NCI-H774 (cell line): ENCODE results near the gene APP.
"Not testable (repeated sequence)": the region's sequence is repeated elsewhere in the genome, so short reads cannot be mapped to it uniquely, and the experiment has no call there.

Experiments
- DNase-seq: peaks from one replicate; lab custom pipeline; 2025; lab: John Stamatoyannopoulos, UW

The APP gene

DNA sequence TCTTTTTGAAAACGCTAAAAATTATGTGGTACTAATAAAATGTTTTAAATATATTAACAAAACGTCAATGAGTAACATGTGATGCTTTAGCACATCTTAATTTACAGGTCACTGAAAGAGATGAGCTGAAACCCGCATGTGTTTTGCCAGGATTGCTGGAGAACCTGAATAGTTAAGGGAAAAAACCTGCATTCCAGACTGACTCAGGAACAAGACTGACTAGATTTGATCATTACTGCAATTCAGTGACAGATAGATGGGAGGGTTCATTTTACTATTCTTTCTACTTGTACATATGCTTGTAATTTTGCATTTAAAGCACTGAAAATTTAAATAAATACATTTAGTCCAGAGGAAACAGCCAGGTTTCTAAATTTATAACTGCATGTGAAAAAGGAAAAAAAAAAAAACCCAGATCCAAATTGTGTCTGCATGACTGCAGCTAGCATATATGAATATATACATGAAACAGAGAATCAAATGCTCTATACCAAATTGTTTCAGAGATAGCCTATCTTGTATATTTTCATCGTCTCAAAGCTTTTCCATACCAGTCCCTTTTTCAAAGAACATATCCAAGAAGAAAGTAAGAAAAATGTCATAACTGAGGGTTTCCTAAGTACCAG is 71.7 kb downstream of the APP start:
- no peak for DNase-seq

DNA sequence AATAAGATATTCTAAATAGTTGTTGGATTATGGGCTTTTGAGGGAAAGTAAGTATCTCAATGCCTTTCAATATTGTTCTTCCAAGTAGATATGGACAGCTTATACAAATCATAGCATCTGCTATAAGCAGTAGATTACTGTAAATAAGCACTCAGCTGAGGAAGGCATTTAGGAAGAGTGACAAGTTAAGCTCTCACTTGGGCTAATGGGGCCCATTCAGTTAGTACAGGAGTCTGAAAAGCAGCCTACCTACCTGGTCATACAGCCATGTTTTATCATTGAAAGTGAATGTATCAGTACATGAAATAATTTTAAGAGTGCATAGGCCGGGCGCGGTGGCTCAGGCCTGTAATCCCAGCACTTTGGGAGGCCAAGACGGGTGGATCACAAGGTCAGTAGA is 73.1 kb downstream of the APP start:
- no peak for DNase-seq

DNA sequence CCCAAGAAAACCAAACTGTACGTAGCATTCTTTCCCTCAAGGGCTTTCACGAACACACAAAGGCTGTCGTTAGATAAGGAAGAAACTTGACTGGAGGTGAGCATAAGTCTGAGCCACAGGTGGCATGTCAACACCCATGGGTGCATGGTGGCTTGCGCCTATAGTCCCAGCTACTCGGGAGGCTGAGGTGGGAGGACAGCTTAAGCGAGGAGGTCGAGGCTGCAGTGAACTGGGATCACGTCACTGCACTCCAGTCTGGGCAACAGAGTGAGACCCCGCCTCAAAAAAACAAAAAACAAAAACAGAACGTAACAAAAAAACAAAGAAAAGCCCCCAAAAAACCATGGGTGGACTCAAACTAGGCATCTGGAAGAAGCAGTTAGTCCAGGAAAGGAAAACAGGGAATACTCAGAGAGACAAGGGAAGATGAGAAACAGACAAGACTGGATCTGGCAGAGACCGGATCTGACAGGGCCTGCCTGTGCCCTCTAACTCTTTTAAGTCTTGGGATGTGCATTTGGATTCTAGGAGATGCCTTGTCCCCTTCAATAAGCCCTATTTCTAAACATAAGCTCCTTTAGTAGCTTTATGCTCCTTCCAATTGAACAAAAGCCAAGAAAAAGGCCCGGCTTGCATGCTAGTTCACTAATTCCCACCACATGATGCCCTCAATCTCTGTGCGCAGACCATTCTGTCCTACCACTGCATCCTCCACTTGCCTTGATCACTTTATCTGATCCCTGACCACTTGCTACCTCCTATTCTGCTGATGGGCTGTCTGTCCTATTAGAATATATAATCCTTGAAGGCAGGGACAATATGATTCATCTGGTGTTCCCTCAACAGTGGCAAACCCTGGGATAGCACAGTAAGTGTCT is 73.8 kb downstream of the APP start:
- no peak for DNase-seq

DNA sequence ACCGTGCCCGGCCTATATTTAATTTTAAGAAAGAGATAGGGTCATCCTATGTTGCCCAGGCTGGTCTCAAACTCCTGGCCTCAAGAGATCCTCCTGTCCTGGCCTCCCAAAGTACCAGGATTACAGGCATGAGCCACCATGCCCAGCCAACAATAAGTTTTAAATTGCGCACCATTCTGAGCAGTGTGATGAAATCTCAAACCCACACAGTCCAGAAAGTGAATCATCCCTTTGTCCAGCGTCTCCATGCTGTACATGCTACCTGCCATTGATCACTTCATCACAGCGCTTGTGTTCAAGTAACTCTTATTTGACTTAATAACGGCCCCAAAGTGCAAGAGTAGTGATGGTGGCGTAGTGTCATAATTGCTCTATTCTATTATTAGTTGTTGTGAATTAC is 75.4 kb downstream of the APP start:
- DNase-seq: no peak

DNA sequence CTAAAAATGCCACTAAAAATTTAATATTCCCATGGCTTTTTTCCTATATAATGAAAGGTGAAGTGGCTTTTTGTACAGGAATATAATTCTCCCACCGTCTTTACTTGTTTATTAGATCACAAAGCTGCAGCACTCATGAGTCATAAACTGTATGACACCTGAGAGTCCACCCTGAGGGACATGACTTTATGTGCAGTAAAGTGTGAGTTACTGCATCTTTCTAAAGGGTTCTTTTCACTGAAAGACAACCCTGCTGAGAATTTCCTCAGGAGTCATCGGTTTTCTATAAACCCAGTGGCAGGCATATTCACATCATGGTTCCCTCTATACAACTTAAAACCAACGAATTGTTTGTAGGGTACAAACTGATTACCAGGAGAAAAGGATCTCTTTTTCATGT is 77.4 kb downstream of the APP start:
- no peak for DNase-seq

DNA sequence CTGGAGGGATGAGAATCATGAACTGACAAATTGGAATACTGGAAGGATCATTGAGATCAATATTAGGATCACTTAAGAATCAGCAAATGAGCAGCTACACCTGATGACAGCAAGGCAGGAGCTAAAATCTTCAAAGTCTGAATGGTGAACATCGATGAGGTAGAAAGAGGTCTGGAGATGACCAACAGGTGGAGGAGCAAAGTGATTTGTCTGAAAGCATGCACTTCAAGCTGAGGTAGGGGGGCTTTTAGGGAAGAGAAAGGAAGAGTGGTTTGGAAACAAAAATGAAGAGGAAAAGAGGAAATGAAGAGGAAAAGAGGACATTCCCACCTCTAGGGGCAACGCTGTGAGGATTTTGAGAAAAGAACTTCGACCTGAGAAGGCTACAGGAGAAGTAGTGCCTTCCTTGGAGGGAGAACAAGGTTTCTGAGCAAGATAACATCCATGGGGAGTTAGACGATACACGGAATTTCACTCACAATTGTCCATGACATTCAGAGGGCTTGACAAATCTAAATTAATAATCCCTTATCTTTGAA is 79.0 kb downstream of the APP start:
- no peak for DNase-seq

DNA sequence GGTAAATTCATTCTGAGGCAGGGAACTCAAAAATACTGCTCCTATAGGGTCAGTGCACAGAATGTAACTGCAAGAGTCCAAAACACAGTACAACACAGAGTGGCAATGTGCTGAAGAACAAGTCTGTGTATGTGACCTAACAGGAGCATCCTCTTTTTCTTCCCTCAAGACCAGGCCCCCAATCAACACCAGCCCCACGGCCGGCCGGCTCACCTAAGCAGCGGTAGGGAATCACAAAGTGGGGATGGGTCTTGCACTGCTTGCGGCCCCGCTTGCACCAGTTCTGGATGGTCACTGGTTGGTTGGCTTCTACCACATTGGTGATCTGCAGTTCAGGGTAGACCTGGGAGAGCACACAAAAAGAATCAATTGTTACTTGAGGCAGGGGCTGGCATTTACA is 80.8 kb downstream of the APP start:
- no peak for DNase-seq

DNA sequence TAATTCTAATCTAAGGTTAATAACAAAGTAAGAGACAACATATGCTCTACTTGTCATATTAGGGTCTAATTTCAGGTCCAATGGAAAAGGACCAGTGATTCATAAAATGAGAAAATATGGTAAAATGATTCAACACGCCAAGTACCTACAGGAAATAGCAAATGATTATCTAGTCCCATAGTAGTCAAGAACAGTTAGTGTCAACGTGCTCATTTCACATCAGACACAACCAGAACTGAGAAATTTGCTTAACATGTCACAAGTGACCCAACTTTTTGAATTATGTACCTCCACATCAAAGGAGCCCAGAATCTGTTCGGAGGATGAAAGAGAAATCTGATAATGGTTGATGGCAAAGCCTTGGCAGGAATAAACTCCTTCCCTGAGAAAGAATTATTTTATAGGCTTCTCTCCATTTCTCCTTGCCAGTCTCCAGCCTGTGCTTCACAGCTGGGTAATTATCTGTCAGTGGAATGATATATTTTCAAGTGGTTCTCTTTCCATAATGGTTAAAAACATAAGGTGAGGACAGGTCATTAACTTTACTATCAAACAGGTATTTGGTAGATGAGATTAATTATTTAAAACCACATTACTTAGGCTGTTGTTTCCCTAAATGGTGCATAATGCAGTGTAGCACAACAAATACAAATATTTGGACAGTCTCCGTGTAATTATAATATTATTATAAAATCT is 83.2 kb downstream of the APP start:
- DNase-seq: no peak

DNA sequence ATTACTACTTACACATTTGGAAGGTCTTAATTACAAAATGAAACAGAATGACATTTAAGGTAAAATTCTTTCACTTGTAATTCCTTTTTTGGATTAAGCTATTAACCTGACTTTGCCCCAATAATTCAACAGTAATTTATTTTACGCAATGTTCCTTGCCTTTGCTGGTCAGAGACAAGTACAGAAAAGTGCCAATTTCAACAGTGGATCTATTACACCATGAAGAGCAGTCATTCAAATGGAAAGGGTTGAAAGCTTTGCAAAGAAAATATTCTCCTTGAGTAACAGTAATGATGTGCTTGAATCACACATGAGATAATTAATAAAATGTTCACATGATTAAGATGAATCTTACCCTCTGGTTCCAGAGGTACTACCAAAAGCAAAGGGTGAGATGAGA is 84.7 kb downstream of the APP start:
- no peak for DNase-seq

DNA sequence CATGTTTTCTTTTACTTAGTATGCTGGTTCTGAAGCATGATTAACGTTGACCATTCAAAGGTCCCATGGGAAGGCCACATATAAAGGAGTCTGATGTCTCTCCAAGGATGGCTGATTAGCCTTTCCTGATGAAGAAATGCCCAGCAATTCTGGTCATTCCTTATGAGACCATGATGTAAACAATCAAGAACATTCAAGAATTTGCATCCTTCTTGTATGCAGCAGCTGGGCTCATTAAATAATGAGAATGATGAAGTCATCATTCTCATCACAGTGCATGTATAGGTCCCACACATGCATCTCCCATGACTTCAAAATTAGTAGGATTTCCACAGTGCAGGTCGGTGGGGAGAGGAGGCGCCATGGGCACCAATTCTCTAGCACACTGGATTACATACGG is 85.4 kb downstream of the APP start:
- no peak for DNase-seq

DNA sequence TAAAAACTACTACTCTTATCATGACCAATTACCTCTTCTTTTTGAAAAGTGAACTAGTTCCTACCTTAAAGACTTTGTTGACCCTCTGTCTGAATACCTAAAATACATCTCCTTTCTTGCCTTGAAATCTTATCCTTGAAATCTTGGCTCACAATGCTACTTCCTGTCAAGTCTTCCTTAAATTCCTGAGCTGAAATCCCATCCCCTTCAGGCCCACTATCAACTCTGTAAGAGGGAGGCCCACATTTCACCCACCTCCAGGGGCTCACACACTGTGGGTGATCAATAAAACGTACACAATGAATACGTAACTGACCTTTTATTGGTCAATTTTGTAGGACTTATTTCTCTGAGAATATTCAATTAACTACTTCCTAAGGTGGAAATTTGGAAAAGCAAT is 88.0 kb downstream of the APP start:
- no peak for DNase-seq

DNA sequence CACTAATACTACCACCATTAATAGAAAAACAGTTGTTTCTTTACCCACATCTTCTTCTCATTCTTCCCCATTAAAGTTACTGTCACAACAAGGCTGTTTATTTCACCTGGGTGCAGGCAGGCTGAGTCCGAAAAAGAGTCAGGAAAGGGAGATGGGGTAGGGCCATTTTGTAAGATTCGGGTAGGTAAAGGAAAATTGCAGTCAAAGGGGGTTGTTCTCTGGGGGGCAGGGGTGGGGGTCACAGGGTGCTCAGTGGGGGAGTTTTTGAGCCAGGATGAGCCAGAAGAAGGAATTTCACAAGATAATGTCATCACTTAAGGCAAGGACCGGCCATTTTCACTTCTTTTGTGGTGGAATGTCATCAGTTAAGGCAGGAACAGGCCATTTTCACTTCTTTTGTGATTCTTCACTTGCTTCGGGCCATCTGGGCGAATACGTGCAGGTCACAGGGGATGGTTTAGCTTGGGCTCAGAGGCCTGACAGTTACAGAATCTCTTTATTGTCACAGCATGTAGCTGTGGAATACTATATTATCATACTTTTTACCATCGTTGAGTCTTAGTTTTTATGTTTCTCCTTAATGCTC is 89.3 kb downstream of the APP start:
- DNase-seq: not testable (repeated sequence)

DNA sequence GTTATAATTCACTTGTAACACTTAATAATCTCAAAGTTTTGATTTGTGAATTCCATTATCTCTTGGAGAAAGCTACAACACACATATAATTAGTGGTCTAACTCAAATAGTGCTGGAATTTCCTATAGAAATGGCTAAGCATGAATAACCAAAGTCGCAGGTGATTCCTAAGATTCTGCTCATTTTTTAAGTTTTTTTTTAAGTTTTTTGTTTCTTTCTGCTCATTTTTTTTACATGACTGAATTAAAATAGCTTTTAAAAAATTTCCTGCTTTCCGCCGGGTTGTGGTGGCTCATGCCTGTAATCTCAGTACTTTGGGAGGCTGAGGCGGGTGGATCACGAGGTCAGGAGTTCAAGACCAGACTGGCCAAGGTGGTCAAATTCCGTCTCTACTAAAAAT is 90.4 kb downstream of the APP start:
- DNase-seq: no peak

DNA sequence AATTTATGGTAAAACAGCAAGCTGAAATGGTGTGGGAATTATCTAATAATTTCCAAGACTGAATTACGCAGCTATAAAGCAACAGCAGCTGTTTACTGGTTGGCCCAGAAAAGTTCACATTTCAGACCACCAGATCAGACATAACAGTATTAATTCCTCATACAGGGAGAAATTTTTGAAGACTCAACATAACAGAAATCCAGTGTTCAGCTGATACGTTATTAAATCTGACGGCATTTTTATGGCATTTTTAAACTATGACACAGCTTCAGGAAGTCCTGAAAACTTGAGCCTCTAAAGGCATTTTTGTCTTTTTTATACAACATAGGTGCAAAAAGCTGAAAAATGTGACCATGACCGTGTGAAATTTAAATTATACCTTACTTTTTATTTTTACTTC is 91.2 kb downstream of the APP start:
- no peak for DNase-seq

DNA sequence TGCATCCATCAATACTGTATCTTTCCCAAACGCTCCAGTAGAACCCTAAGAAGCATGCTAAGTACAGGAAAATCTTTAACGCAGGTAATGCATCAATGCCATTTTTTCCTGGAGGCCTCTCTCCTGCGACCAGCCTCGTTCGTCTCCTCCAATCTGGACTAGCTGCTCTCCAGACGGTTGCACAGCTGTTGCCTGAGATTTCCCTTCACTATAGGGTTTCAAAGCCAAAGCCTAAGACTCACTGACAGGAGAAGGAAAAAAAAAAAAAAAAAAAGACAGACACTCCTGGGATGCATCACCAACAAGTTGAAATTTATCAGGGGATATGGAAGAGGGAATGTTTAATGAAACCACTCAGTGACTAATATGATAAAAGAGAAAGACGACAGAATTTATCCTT is 93.0 kb downstream of the APP start:
- no peak for DNase-seq

DNA sequence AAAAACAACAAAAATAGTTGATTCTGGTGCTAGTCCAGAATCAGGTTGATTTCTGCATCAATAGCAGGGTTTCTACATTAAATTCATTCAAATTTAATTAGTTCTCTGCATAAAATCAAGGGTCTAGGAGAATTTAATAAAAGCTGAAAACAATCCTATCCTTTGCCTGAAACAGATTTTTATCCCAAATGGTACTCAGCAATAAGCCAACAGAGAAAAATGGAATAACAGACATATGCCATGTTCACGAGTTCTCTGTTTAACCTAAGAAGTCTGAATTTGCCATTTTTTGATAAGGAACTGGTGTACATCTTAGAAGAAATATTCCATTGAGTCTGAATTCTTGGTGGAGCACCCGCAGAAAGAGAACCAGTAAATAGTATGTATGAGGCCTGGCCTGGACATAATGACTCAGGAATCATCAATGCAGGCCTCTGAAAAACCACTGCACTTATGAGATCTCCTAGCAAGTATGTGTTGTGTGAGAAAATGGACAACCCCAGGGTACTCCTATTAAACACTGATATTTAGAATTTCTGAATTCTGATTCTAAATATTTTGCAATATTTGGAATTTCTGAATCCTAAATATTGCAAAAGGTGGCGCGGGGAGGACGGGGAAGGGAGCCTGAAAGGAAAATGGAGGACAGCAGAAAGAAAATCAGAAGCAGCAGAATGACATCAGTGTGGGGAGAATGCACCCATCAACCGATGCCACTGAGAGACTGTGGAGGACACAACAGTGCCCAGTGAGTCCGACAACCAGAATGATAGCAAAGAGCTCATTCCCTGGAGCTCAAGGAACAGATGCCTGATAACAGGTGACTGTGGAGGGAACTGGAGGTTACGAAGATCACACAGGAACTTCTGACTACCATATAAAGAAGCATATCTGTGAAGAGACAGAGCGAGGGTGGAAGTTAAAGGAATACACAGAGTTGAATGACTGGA is 97.6 kb downstream of the APP start:
- no peak for DNase-seq

DNA sequence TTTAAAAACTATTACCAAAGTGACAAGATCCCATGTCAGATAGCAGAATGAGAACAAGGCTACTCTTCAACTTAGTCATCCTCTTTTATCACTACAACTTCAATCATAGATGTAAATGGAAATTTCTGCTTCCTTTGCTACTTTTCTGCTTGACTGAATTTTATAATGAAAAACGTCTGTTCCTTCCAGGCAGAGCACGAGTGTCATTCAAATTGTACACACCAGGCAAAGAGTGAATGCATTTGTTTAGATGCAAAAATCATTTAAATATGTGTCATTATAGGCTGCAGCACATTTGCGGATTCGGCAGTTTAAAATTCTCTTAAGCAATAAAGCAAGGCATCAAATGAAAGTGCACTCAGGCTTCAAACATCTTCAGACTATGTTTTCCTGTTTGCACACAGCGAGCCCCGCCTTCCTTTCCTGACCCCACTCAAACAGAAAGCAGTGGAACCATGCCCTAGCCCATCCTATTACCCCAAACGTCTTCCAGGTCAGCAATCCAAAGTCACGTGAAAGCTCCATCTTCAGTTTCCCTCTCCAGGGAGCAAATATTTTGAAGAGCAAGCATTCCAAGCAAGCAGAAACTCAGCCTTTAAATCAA is 99.6 kb downstream of the APP start:
- no peak for DNase-seq

DNA sequence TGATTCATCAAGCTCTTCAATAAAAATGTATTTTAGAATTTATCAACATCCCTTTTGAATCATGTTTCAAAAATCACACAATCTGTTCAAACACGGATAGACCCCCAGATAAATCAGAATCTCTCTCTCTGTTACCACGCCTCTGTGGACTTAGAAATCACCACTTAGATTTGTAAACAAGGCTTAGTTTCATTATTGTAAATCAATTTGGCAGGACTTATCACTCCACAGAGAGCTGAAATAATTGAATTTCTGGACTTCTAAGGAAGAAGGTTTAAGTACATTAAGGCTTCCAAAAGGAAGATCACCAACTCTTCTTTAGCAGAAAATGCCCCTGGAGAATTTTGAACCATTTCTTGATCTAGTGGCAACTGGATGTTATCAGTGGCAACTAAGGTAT is 100.4 kb downstream of the APP start:
- DNase-seq: no peak

DNA sequence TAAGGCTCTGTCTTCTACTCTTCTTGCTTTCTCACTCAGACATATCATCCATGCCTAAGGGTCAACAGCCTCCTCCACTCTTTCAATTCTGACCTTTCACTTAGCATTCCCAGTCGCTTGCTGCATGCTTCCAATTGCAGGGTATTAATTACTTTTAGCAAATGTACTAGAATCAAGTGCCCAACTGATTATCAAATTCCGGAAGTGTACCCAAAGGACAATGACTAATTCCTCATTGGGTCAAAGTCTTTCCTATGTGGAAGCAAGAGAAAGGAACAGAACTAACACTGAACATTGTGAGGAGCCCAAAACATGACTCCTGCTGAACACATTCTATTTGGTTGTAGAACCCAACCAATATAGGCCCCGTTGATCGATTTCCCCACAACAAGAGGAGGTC is 101.8 kb downstream of the APP start:
- no peak for DNase-seq

DNA sequence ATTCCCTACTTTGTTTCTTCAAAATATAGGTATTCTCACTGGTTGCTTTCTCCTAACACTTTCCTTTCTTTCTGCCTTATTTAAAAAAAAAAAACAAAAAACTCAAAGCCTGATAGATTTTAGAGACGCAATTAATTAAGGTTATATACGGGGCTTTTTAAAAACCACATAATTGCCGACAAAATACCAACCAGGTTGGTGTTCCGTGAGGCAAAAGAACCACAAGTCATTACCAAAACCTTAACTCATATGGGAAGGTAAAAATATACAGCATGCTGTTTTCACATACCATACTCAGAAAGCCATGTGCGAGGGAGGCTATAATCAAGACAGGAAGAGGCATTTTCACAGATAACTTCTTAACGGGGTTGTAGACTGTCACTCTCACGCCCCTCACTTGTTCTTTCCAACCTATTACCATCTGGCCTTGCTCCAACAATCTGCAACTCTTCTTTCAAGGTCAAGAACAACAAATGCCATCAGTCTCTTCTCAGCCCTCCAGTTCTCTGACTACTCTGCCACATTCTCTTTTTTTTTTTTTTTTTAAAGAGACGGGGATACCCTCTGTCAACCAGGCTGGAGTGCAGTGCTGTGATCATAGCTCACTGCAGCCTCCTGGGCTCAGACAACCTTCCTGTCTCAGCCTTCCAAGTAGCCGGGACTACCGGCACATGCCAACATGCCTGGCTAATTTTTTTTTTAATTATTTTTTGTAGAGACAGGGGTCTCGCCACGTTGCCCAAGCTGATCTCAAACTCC is 102.6 kb downstream of the APP start:
- no peak for DNase-seq
